ENCODE data around the gene NYAP1. TPM values are rescaled to one million over a fixed set of nuclear protein-coding genes. Genes with fewer than 3 reads are reported as not detected.
"Not testable (repeated sequence)": the region's sequence is repeated elsewhere in the genome, so short reads cannot be mapped to it uniquely, and the experiment has no call there.

NYAP1 gene
- total RNA-seq, 1 donor from 2014 or later, result not detected

DNA sequence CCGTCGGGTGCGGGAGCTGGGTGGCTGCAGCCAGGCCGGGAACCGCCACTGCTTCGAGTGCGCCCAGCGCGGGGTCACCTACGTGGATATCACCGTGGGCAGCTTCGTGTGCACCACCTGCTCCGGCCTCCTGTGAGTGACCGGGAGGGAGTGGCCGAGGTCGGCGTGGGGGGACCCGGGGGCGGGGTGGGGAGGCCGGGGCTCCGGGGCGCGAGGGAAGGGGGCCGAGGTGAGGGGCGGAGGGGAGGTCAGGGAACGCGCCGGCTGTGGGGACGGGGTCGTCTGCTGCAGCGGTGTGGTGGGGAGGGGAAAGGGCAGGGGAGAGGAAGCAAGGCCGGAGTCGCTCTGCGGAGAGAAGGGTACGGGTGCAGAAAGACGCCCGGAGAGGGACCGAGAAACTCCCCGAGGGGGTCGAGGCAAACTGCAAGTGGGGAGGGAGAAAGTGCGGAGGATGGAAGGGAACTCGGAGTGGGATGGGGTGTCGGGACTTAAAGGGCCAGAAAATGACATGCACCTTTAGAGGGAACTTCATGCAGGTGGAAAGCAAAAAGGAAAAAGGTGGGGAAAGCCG, 55.8 kb downstream of the NYAP1 start:
- ChIA-PET POLR2A (interaction anchor here (0.8 to 1.8 kb wide), 8 partner anchors 10 to 111 kb away, joined by 3 to 14 read pairs (median 6); partner anchors contain the start of genes FBXO24, LRCH4, MOSPD3 and ZCWPW1), CTCF (no interaction called here)
- no peaks in the 10 kb centered on the region for H3K9me3 Mint-ChIP-seq
- TF ChIP-seq, protein P1, sequence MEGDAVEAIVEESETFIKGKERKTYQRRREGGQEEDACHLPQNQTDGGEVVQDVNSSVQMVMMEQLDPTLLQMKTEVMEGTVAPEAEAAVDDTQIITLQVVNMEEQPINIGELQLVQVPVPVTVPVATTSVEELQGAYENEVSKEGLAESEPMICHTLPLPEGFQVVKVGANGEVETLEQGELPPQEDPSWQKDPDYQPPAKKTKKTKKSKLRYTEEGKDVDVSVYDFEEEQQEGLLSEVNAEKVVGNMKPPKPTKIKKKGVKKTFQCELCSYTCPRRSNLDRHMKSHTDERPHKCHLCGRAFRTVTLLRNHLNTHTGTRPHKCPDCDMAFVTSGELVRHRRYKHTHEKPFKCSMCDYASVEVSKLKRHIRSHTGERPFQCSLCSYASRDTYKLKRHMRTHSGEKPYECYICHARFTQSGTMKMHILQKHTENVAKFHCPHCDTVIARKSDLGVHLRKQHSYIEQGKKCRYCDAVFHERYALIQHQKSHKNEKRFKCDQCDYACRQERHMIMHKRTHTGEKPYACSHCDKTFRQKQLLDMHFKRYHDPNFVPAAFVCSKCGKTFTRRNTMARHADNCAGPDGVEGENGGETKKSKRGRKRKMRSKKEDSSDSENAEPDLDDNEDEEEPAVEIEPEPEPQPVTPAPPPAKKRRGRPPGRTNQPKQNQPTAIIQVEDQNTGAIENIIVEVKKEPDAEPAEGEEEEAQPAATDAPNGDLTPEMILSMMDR (IDR thresholded peaks at IDR 0.05), result no peak
- H3K27ac Mint-ChIP-seq, result no peak overlapping the region
- peaks cover 39% of the 10 kb centered on the region for H3K4me1 Mint-ChIP-seq
- intact Hi-C loops (cut with micrococcal nuclease), result loop anchor here (1.0 to 2.0 kb wide), 5 partner anchors 11 to 111 kb away; partner anchors contain the start of genes FBXO24, LRCH4, MEPCE and TSC22D4
- peak overlapping the region; percentile 100 for H3K4me3 Mint-ChIP-seq
- peaks cover 3% of the 10 kb centered on the region for H3K36me3 Mint-ChIP-seq (ENCODE audit: low read depth)
- no peak for ATAC-seq (ENCODE audit: low read depth)
- no peak for DNase-seq
- H3K27me3 Mint-ChIP-seq, result no peaks in the 10 kb centered on the region

DNA sequence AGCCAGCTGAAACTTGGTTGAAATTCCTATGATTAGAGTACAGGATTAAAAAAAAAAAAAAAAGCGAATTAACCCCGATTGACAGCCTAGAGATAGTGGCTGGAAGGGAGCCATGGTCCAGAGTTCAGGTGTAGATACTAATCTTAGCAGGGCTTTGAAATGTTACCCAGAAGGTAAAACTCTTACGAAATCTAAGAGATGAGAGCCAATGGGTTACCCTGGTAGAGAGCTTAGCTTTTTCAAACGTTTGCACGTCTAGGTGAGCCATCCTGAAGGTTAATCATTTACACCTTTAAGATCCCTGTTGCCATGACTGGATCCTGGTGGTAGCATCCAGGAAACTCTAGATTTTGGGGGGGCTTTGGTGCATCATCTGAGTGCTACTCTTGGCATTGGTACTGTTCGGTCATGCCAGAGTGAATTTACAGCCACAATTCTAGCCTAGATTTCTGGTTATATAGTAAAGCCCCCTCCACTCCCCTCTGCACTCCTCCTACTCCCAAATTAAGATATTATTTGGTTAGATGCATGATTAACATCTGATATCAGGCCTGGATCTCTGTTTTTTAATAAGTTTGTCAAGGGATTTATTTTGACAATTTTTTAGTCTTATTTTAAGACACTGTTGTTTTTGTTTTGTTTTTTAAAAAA, 56.5 kb downstream of the NYAP1 start:
- Mint-ChIP-seq H3K4me3 (peak overlapping the region; percentile 100), H3K27ac (no peak overlapping the region), H3K27me3 (no peaks in the 10 kb centered on the region), H3K9me3 (no peaks in the 10 kb centered on the region), H3K4me1 (peaks cover 46% of the 10 kb centered on the region), H3K36me3 (ENCODE audit: low read depth) (peaks cover 3% of the 10 kb centered on the region)
- no peak for DNase-seq
- ATAC-seq (ENCODE audit: low read depth), result no peak
- intact Hi-C loops (cut with micrococcal nuclease), result no loop called here
- ChIA-PET CTCF (no interaction called here), POLR2A (interaction anchor here (0.6 to 1.8 kb wide), 6 partner anchors 9 to 72 kb away, joined by 3 to 14 read pairs (median 6); partner anchors contain the start of genes FBXO24, LRCH4 and MOSPD3)
- TF ChIP-seq, protein P1 (IDR thresholded peaks at IDR 0.05), result no peak

DNA sequence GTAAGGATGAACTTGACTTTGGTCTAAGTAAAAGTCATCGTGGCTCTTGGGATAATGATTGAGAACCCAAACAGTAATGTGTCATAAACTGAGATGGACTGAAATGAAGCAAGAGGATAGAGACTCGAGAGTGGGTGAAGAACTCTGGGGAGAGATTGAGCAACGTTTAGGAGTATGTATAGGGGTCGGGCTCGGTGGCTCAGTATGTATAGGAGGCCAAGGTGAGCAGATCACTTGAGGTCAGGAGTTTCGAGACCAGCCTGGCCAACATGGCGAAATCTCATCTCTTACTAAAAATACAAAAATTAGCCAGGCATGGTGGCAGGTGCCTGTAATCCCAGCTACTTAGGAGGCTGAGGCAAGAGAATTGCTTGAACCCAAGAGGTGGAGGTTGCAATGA, 57.6 kb downstream of the NYAP1 start:
- DNase-seq; H3K9me3 Mint-ChIP-seq; H3K27ac Mint-ChIP-seq; ATAC-seq (ENCODE audit: low read depth); H3K36me3 Mint-ChIP-seq (ENCODE audit: low read depth); H3K27me3 Mint-ChIP-seq; intact Hi-C loops (cut with micrococcal nuclease); H3K4me3 Mint-ChIP-seq: not testable (repeated sequence)
- peaks cover 57% of the 10 kb centered on the region for H3K4me1 Mint-ChIP-seq
- POLR2A ChIA-PET, result interaction anchor here (0.6 to 1.0 kb wide), 2 partner anchors 45 to 152 kb away, joined by 3 to 6 read pairs; partner anchors contain the start of gene FBXO24
- CTCF ChIA-PET, result interaction anchor here (2.8 kb wide), 1 partner anchor 18 kb away, joined by 13 read pairs; no protein-coding TSS in a partner anchor

DNA sequence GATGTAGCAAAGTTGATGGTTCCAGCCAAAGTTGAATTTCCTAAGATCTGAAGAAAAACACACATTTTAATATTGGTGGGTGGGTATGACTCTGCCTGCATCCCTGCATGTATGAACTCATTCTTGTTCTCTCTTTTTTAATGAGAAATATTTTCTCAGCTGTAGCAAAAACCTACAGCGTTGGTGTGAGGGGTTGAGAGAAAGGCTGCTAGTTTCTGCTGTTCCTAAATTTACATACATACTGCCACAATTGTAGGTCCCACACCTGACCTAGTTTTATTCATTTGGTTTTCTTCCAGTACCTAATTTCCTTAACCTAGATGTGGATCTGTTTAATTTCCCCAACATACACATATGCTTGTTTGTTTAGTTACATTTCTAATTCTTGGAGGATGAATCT, 59.9 kb downstream of the NYAP1 start:
- POLR2A ChIA-PET, result interaction anchor here (1.6 to 2.5 kb wide), 2 partner anchors 10 to 42 kb away, joined by 3 to 6 read pairs; partner anchors contain the start of genes FBXO24 and LRCH4
- Mint-ChIP-seq H3K4me1 (peaks cover 72% of the 10 kb centered on the region), H3K9me3 (no peaks in the 10 kb centered on the region), H3K36me3 (ENCODE audit: low read depth) (peaks cover 3% of the 10 kb centered on the region), H3K4me3 (no peak overlapping the region), H3K27ac (no peak overlapping the region), H3K27me3 (no peaks in the 10 kb centered on the region)
- ATAC-seq (ENCODE audit: low read depth) (no peak), DNase-seq (no peak)
- TF ChIP-seq, protein P1 (IDR thresholded peaks at IDR 0.05), result no peak
- CTCF ChIA-PET, result interaction anchor here (2.8 kb wide), 1 partner anchor 16 kb away, joined by 13 read pairs; no protein-coding TSS in a partner anchor
- intact Hi-C loops (cut with micrococcal nuclease), result no loop called here

DNA sequence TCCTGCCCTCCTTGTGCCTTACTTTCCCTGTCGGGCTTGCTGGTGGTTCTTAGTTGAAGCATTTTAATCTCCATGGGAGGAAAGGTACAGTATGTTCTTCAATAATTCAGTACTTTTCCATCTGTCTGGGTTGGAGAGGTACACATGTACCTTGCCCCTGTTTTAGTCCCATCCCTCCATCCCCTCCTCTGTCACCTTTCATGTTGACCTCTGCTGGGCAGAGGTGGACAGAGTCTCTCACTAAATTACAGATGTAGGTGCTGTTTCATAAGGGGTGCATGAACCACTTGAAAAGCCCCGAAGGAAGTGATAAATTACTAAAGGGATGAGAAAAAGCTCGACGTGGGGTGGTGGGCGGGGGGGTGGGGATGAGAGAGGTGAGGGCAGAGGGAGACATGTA, 60.7 kb downstream of the NYAP1 start:
- Mint-ChIP-seq H3K4me1 (peaks cover 73% of the 10 kb centered on the region), H3K36me3 (ENCODE audit: low read depth) (no peaks in the 10 kb centered on the region), H3K4me3 (no peak overlapping the region), H3K9me3 (no peaks in the 10 kb centered on the region), H3K27me3 (no peaks in the 10 kb centered on the region), H3K27ac (peak overlapping the region; percentile 19)
- ChIA-PET POLR2A (interaction anchor here (1.4 to 2.5 kb wide), 3 partner anchors 9 to 115 kb away, joined by 3 to 6 read pairs (median 5); partner anchors contain the start of genes FBXO24, LRCH4 and MEPCE), CTCF (interaction anchor here (1.8 kb wide), 1 partner anchor 15 kb away, joined by 8 read pairs; no protein-coding TSS in a partner anchor)
- intact Hi-C loops (cut with micrococcal nuclease), result no loop called here
- ATAC-seq (ENCODE audit: low read depth), result no peak
- DNase-seq, result no peak
- TF ChIP-seq, protein P1 (IDR thresholded peaks at IDR 0.05), result no peak

Other genes starting within 250 kb of the NYAP1 start
- not detected in 2 replicates for gene SPDYE3, start 176.2 kb upstream of the NYAP1 start, total RNA-seq
- gene PILRB, start 125.8 kb upstream of the NYAP1 start, total RNA-seq, result 65.8 and 79.4 TPM in 2 replicates
- gene PILRA, start 110.4 kb upstream of the NYAP1 start, total RNA-seq, result 2.1 and 2.2 TPM in 2 replicates
- gene ZCWPW1, start 55.2 kb upstream of the NYAP1 start, total RNA-seq, result 10.8 and 15.2 TPM in 2 replicates
- gene MEPCE, start 54.1 kb upstream of the NYAP1 start, total RNA-seq, result 61.0 and 65.5 TPM in 2 replicates
- gene PPP1R35, start 47.4 kb upstream of the NYAP1 start, total RNA-seq, result 41.2 and 45.0 TPM in 2 replicates
- 2.3 and 2.7 TPM in 2 replicates for gene SPACDR, start 19.7 kb upstream of the NYAP1 start, total RNA-seq
- gene TSC22D4, start 4.7 kb upstream of the NYAP1 start, total RNA-seq, result 60.2 and 68.7 TPM in 2 replicates
- gene AGFG2, start 55.3 kb downstream of the NYAP1 start, total RNA-seq, result 9.5 and 10.8 TPM in 2 replicates
- gene SAP25, start 90.0 kb downstream of the NYAP1 start, total RNA-seq, result 13.8 and 24.1 TPM in 2 replicates
- gene LRCH4, start 102.2 kb downstream of the NYAP1 start, total RNA-seq, result 137 and 174 TPM in 2 replicates
- 0.29 and 1.9 TPM in 2 replicates for gene FBXO24, start 102.4 kb downstream of the NYAP1 start, total RNA-seq
- 5.4 and 5.8 TPM in 2 replicates for gene PCOLCE, start 118.4 kb downstream of the NYAP1 start, total RNA-seq
- 10.5 and 11.9 TPM in 2 replicates for gene MOSPD3, start 128.6 kb downstream of the NYAP1 start, total RNA-seq
- gene TFR2, start 157.6 kb downstream of the NYAP1 start, total RNA-seq, result 7.5 and 8.5 TPM in 2 replicates
- gene ACTL6B, start 172.5 kb downstream of the NYAP1 start, total RNA-seq, result not detected in 2 replicates
- 129 and 132 TPM in 2 replicates for gene GNB2, start 189.8 kb downstream of the NYAP1 start, total RNA-seq
- 66.5 and 76.6 TPM in 2 replicates for gene GIGYF1, start 210.3 kb downstream of the NYAP1 start, total RNA-seq
- gene POP7, start 222.2 kb downstream of the NYAP1 start, total RNA-seq, result 21.5 and 21.7 TPM in 2 replicates
- gene EPO, start 236.5 kb downstream of the NYAP1 start, total RNA-seq, result not detected in 2 replicates
- not detected in 2 replicates for gene ZAN, start 249.7 kb downstream of the NYAP1 start, total RNA-seq

Measured in activated B cell treated with CpG ODN at 0.5 μM for 24 hours (primary cell).